ENCODE measurements around the gene RAB28. TPM values are rescaled to one million over a fixed set of nuclear protein-coding genes. Genes with fewer than 3 reads are reported as not detected.

The RAB28 gene
- total and polyA plus RNA-seq, 9 of the 15 experiments (the other 6 are each of a cell fraction or from before 2014, with no cell fraction given): 6.7 to 40.4 (median 23.0) TPM

DNA sequence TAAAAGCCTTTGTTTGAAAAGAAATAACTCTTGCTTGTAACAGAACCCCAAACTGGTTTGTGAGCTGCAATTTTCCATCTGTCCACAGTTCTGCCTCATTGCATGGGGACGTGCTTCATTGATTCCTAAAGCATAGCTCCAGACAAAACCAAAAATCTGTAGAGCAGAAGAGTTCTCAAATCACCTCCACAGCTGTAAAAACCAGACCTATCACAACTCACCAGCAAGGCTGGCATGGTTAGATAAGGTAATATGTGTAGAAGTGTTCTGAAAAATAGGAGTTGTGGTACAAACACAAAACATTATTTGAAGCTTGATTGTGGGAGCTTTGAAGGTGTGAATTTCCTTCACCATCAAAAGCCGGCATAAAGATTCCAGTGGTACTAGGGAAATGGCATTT, 12.5 kb upstream of the RAB28 start (continued):
- TF ChIP-seq FOXM1 (IDR thresholded peaks at IDR 0.05; ENCODE audit: low read depth) (peak; percentile 21; the same call in 1 of the 2 replicates), FOXM1 (CRISPR knock-in tag; IDR thresholded peaks at IDR 0.05; ENCODE audit: low read depth) (no peak), DLX4 (CRISPR knock-in tag; IDR thresholded peaks at IDR 0.05) (no peak), ATF1 (CRISPR knock-in tag; IDR thresholded peaks at IDR 0.05) (no peak), ATF1 (tag; IDR thresholded peaks at IDR 0.05) (no peak), OTX1 (CRISPR knock-in tag; IDR thresholded peaks at IDR 0.05) (no peak), PKNOX1 (IDR thresholded peaks at IDR 0.05) (no peak), CBFA2T3 (IDR thresholded peaks at IDR 0.05) (peak; percentile 86), TCF15 (CRISPR knock-in tag; IDR thresholded peaks at IDR 0.05) (no peak), SIX5 (IDR thresholded peaks at IDR 0.05; ENCODE audit: borderline replicate concordance in 1 of 2, insufficient read depth in 1 of 2, low read depth in 1 of 2, low read length in 2 of 2) (no peak), THRB (CRISPR knock-in tag; conservative IDR thresholded peaks at IDR 0.05) (no peak), ARID3A (IDR thresholded peaks at IDR 0.05; ENCODE audit: borderline replicate concordance, low read depth, low read length) (no peak), MXD1 (CRISPR knock-in tag; IDR thresholded peaks at IDR 0.05; ENCODE audit: borderline replicate concordance, poor library complexity, severe bottlenecking) (no peak), MTA3 (IDR thresholded peaks at IDR 0.05; ENCODE audit: borderline replicate concordance) (no peak), ZNF431 (CRISPR knock-in tag; IDR thresholded peaks at IDR 0.05) (no peak), DACH1 (IDR thresholded peaks at IDR 0.05; ENCODE audit: partially characterized antibody) (no peak), ZNF274 (IDR thresholded peaks at IDR 0.05; ENCODE audit: borderline replicate concordance, low read depth, low read length) (no peak), CEBPG (CRISPR knock-in tag; IDR thresholded peaks at IDR 0.05) (no peak), CEBPG (tag; conservative IDR thresholded peaks at IDR 0.05 in 1 of 2, IDR thresholded peaks at IDR 0.05 in 1 of 2) (no peak), POLR2AphosphoS5 (IDR thresholded peaks at IDR 0.05; ENCODE audit: control insufficient read depth, insufficient read depth, low read depth, low read length) (peak; percentile 35; the same call in 1 of the 2 replicates), SNRNP70 (optimal IDR thresholded peaks at IDR 0.05; ENCODE audit: low read depth, low read length) (no peak), TFAM (CRISPR knock-in tag; conservative IDR thresholded peaks at IDR 0.05) (no peak)
- TF ChIP-seq, protein P1, sequence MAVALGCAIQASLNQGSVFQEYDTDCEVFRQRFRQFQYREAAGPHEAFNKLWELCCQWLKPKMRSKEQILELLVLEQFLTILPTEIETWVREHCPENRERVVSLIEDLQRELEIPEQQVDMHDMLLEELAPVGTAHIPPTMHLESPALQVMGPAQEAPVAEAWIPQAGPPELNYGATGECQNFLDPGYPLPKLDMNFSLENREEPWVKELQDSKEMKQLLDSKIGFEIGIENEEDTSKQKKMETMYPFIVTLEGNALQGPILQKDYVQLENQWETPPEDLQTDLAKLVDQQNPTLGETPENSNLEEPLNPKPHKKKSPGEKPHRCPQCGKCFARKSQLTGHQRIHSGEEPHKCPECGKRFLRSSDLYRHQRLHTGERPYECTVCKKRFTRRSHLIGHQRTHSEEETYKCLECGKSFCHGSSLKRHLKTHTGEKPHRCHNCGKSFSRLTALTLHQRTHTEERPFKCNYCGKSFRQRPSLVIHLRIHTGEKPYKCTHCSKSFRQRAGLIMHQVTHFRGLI (CRISPR knock-in tag; IDR thresholded peaks at IDR 0.05): no peak
